BJ (cell line): ENCODE measurements around the gene UBTF. TPM values are rescaled to one million over a fixed set of nuclear protein-coding genes. Genes with fewer than 3 reads are reported as not detected.

Experiments used
- CTCF ChIA-PET: fragments of 350-600 bp; formaldehyde crosslinking; extraction: SDS; loops from one replicate; lab custom pipeline; 2021; ENCODE audit warnings: antibody characterized with exemption, inconsistent platforms; lab: Yijun Ruan, JAX
- POLR2A ChIA-PET: fragments of 300-600 bp; sonication (Branson Sonifier 250); formaldehyde crosslinking; extraction: SDS; loops from one replicate; lab custom pipeline; 2021; ENCODE audit warnings: antibody characterized with exemption; lab: Charles Lee
- DNase-seq: peaks from one replicate; pipeline ENCODE4 v3.0.0-alpha.2; 2011; ENCODE audit warnings: low read depth
- H3K27me3 ChIP-seq: 2 replicates; pipeline ENCODE4 v1.6.0; 2011; ENCODE audit warnings: low read length; ENCODE audit not compliant: control insufficient read depth, insufficient read depth
- H3K36me3 ChIP-seq: 2 replicates; pipeline ENCODE4 v1.5.1; 2011; ENCODE audit warnings: low read length; ENCODE audit not compliant: control insufficient read depth, insufficient read depth
- H3K4me3 ChIP-seq: 2 replicates; pipeline ENCODE4 v1.5.1; 2011; ENCODE audit warnings: low read depth, mild to moderate bottlenecking, control low read depth, low read length
- polyA plus RNA-seq: library from polyadenylated mRNA; depleted of rRNA; stranded (reverse); fragments of >200 nt; gene quantifications from 2 replicates; pipeline ENCODE4 v1.2.3, GENCODE V29; 2011; rRNA removed
- small RNA-seq: library from RNA; depleted of rRNA; stranded (forward); fragments of <200 nt; gene quantifications from one replicate; pipeline ENCODE3, GENCODE V24; 2012; ENCODE audit warnings: low replicate concordance, low read depth; ENCODE audit not compliant: insufficient read length
- TF ChIP-seq, protein P1 (sequence below): IDR thresholded peaks from 2 replicates; pipeline ENCODE4 v1.5.1; 2011; ENCODE audit warnings: low read depth, mild to moderate bottlenecking, control low read depth, inconsistent platforms, low read length, moderate library complexity; ENCODE audit not compliant: insufficient read depth

Gene UBTF
- polyA plus RNA-seq, 1 experiment, result 21.1 TPM

GRCh38 chr17:44164476-44164875 is 55.0 kb downstream of the UBTF start:
- no peaks in the 10 kb centered on the region; the same call in 1 of the 2 replicates for H3K36me3 ChIP-seq
- TF ChIP-seq, protein P1, sequence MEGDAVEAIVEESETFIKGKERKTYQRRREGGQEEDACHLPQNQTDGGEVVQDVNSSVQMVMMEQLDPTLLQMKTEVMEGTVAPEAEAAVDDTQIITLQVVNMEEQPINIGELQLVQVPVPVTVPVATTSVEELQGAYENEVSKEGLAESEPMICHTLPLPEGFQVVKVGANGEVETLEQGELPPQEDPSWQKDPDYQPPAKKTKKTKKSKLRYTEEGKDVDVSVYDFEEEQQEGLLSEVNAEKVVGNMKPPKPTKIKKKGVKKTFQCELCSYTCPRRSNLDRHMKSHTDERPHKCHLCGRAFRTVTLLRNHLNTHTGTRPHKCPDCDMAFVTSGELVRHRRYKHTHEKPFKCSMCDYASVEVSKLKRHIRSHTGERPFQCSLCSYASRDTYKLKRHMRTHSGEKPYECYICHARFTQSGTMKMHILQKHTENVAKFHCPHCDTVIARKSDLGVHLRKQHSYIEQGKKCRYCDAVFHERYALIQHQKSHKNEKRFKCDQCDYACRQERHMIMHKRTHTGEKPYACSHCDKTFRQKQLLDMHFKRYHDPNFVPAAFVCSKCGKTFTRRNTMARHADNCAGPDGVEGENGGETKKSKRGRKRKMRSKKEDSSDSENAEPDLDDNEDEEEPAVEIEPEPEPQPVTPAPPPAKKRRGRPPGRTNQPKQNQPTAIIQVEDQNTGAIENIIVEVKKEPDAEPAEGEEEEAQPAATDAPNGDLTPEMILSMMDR, result no peak
- no peak for DNase-seq
- no peaks in the 10 kb centered on the region for H3K27me3 ChIP-seq
- CTCF ChIA-PET, result no interaction called here
- POLR2A ChIA-PET, result no interaction called here
- H3K4me3 ChIP-seq, result no peak overlapping the region

GRCh38 chr17:44159519-44160210 is 59.8 kb downstream of the UBTF start:
- ChIA-PET CTCF (interaction anchor here (0.6 to 3.6 kb wide), 3 partner anchors 9 to 38 kb away, joined by 3 to 25 read pairs (median 4); partner anchors contain the start of gene ASB16), POLR2A (no interaction called here)
- no peak overlapping the region for H3K4me3 ChIP-seq
- H3K27me3 ChIP-seq, result no peaks in the 10 kb centered on the region
- TF ChIP-seq, protein P1, result no peak
- H3K36me3 ChIP-seq, result peaks cover 2% of the 10 kb centered on the region; the same call in 1 of the 2 replicates
- DNase-seq, result no peak

DNA sequence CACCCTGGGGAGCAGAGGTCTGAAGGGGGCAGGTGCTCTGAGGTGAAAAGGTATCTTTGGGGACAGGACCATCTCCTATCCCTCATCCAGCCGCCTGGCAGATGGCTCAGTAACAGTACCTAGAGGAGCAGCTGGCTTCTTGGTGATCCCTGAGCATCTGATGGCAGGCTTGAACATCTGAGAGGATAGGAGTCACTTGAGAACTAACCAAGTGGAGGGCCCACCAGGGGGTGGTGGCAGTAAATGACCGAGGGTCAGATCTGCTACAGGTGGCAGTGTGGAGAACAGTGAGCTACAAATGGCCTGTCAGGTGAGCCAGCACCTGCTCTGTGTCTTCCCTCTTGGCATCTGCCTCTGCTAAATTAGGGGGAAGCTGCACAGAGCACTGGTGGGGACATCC is 64.0 kb downstream of the UBTF start:
- Histone ChIP-seq H3K27me3 (no peaks in the 10 kb centered on the region), H3K4me3 (no peak overlapping the region), H3K36me3 (0 out of 2 replicates have a peak, but pooled peaks cover 2% of the 10 kb centered on the region)
- TF ChIP-seq, protein P1, result no peak
- ChIA-PET CTCF (interaction anchor here (1.0 to 2.8 kb wide), 4 partner anchors 13 to 114 kb away, joined by 3 to 11 read pairs (median 6); partner anchors contain the start of genes ASB16 and HROB), POLR2A (interaction anchor here (0.6 kb wide), 1 partner anchor 16 kb away, joined by 16 read pairs; no protein-coding TSS in a partner anchor)
- DNase-seq, result no peak

Small RNA genes lying within 50 kb of the gene (small RNA-seq; reads per million reads assigned to genes)
- gene MIR6782, result not detected

Other genes starting within 250 kb of the UBTF start
- gene NAGS, start 215.1 kb downstream of the UBTF start, polyA plus RNA-seq, result 1.1 and 1.6 TPM in 2 replicates
- 28.2 and 47.9 TPM in 2 replicates for gene TMEM101, start 204.7 kb downstream of the UBTF start, polyA plus RNA-seq
- gene LSM12, start 153.0 kb downstream of the UBTF start, polyA plus RNA-seq, result 36.3 and 51.7 TPM in 2 replicates
- 115 and 151 TPM in 2 replicates for gene G6PC3, start 148.9 kb downstream of the UBTF start, polyA plus RNA-seq
- 46.4 and 102 TPM in 2 replicates for gene HDAC5, start 96.0 kb downstream of the UBTF start, polyA plus RNA-seq
- gene HROB, start 77.7 kb downstream of the UBTF start, polyA plus RNA-seq, result 2.1 and 3.4 TPM in 2 replicates
- gene ASB16, start 49.0 kb downstream of the UBTF start, polyA plus RNA-seq, result 0.04 TPM in 1 of 2 replicates, not detected in the other
- gene TMUB2, start 32.7 kb downstream of the UBTF start, polyA plus RNA-seq, result 43.8 and 64.0 TPM in 2 replicates
- gene ATXN7L3, start 19.8 kb downstream of the UBTF start, polyA plus RNA-seq, result 47.0 and 53.9 TPM in 2 replicates
- gene SLC4A1, start 48.5 kb upstream of the UBTF start, polyA plus RNA-seq, result not detected in 2 replicates
- 0.31 and 0.58 TPM in 2 replicates for gene RUNDC3A, start 88.9 kb upstream of the UBTF start, polyA plus RNA-seq
- gene SLC25A39, start 105.1 kb upstream of the UBTF start, polyA plus RNA-seq, result 51.9 and 84.5 TPM in 2 replicates
- 213 and 581 TPM in 2 replicates for gene GRN, start 125.6 kb upstream of the UBTF start, polyA plus RNA-seq
- 1.3 and 2.3 TPM in 2 replicates for gene FAM171A2, start 144.2 kb upstream of the UBTF start, polyA plus RNA-seq
- 0.05 and 0.11 TPM in 2 replicates for gene ITGA2B, start 170.0 kb upstream of the UBTF start, polyA plus RNA-seq